HepG2 (cell line): Measurements from ENCODE around the gene ELMOD1. TPM values are rescaled to one million over a fixed set of nuclear protein-coding genes. Genes with fewer than 3 reads are reported as not detected.

Source experiments
- ATAC-seq: fragments of 200-7000 bp; cut with Tn5 transposase; 3 replicates; pipeline ENCODE4 v1.9.1; 2020; ENCODE audit warnings: mild to moderate bottlenecking, moderate library complexity
- BruUV-seq: library from RNA; stranded (reverse); fragments of 400-500 nt; replicated peaks from 2 replicates; lab custom pipeline; 2021; lab: Mats Ljungman, UMichigan
- CTCF ChIA-PET: fragments of 300-600 bp; formaldehyde crosslinking; extraction: SDS; loops from one replicate; lab custom pipeline; 2021; ENCODE audit warnings: low total read pairs, inconsistent platforms, low intra/inter-chr PET ratio; lab: Yijun Ruan, JAX
- POLR2A ChIA-PET: fragments of 350-600 bp; sonication (Branson Sonifier 250); formaldehyde crosslinking; loops from one replicate; lab custom pipeline; 2020; ENCODE audit warnings: antibody characterized with exemption, inconsistent platforms; lab: Yijun Ruan, JAX
- DNase-seq: peaks from one replicate; pipeline ENCODE4 v3.0.0-alpha.2; 2015; ENCODE audit warnings: low spot score
- FAIRE-seq: peaks from 3 replicates; lab custom pipeline; 2011; peaks lifted over from hg19 to GRCh38; lab: Jason Lieb, UNC
- H2AFZ ChIP-seq: one replicate; pipeline ENCODE4 v1.6.1; 2011; ENCODE audit warnings: low read length, inconsistent platforms
- H3K27ac ChIP-seq: fragments of 300-600 bp; 3 replicates; pipeline ENCODE4 v1.8.0; 2011; ENCODE audit warnings: mixed run types, mild to moderate bottlenecking, mixed read lengths, low read length, inconsistent platforms; ENCODE audit not compliant: insufficient read depth; ENCODE audit errors: extremely low read length
- H3K27me3 ChIP-seq, 2 experiments: fragments of 200-600 bp in 1 of 2; 2 replicates in 1 of 2; 3 replicates in 1 of 2; pipeline versions ENCODE4 v1.6.0 to v1.8.0; 2011; ENCODE audit warnings: low read length in 2 of 2, mild to moderate bottlenecking in 2 of 2, moderate library complexity in 2 of 2, inconsistent platforms in 1 of 2; ENCODE audit not compliant: insufficient read depth in 2 of 2, control insufficient read depth in 1 of 2
- H3K36me3 ChIP-seq, 2 experiments: fragments of 200-600 bp in 1 of 2; replicated peaks in 1 of 2; 2 replicates in 1 of 2; 3 replicates in 1 of 2; pipeline versions ENCODE4 v1.5.1 to v1.8.0; 2011; ENCODE audit warnings: low read length in 2 of 2, inconsistent platforms in 1 of 2; ENCODE audit not compliant: insufficient read depth in 2 of 2, control insufficient read depth in 1 of 2
- H3K4me1 ChIP-seq: 2 replicates; pipeline ENCODE4 v1.5.1; 2012; ENCODE audit warnings: low read length, inconsistent platforms; ENCODE audit not compliant: insufficient read depth
- H3K4me2 ChIP-seq: 2 replicates; pipeline ENCODE4 v1.6.0; 2011; ENCODE audit warnings: low read depth, low read length, inconsistent platforms
- H3K4me3 ChIP-seq, 3 experiments: fragments of 200-600 bp in 1 of 3; sonication (generic), shearing (Covaris generic) in 1 of 3; replicated peaks in 1 of 3; 2 replicates each; pipeline ENCODE4 v1.5.1; 2011 to 2016; ENCODE audit warnings: low read length in 3 of 3, inconsistent platforms in 2 of 3, low read depth in 2 of 3, mild to moderate bottlenecking in 2 of 3, control low read depth in 1 of 3, mixed read lengths in 1 of 3; ENCODE audit not compliant: insufficient read depth in 1 of 3
- H3K79me2 ChIP-seq: one replicate; pipeline ENCODE4 v1.6.1; 2011; ENCODE audit warnings: low read length, inconsistent platforms; ENCODE audit not compliant: insufficient read depth
- H3K9ac ChIP-seq: 2 replicates; pipeline ENCODE4 v1.6.0; 2011; ENCODE audit warnings: mild to moderate bottlenecking, low read depth, low read length, inconsistent platforms; ENCODE audit not compliant: insufficient read depth
- H3K9me3 ChIP-seq: 2 replicates; pipeline ENCODE4 v1.5.1; 2012; ENCODE audit warnings: mild to moderate bottlenecking, low read length
- H4K20me1 ChIP-seq: 2 replicates; pipeline ENCODE4 v1.6.0; 2011; ENCODE audit warnings: inconsistent platforms, mild to moderate bottlenecking, low read length, moderate library complexity; ENCODE audit not compliant: insufficient read depth
- ARID5B ChIP-seq: IDR thresholded peaks from 2 replicates; pipeline ENCODE4 v1.4.0; 2020; ENCODE audit warnings: mild to moderate bottlenecking, missing genetic modification reagents
- BHLHE40 ChIP-seq: IDR thresholded peaks from 2 replicates; pipeline ENCODE4 v1.6.1; 2011; ENCODE audit warnings: low read length, improper control_type of control experiment
- IRX3 ChIP-seq: sonication (generic); formaldehyde crosslinking; IDR thresholded peaks from 2 replicates; pipeline ENCODE4 v1.8.1; 2023; ENCODE audit warnings: mild to moderate bottlenecking, low read depth, missing genetic modification reagents, borderline replicate concordance
- RAD51 ChIP-seq: fragments of 450-650 bp; IDR thresholded peaks from 2 replicates; pipeline ENCODE4 v1.6.1; 2016; ENCODE audit warnings: borderline replicate concordance
- REST ChIP-seq, 2 experiments: IDR thresholded peaks; 2 replicates each; pipeline ENCODE4 v1.6.1; 2011 to 2012; ENCODE audit warnings: low read length in 2 of 2, borderline replicate concordance in 1 of 2, low read depth in 1 of 2, mild to moderate bottlenecking in 1 of 2, moderate library complexity in 1 of 2
- SMARCC2 ChIP-seq: fragments of 450-650 bp; IDR thresholded peaks from 2 replicates; pipeline ENCODE4 v1.6.1; 2017; ENCODE audit warnings: antibody characterized with exemption, mild to moderate bottlenecking
- WGBS: methylation state at CpG from one replicate; pipeline ENCODE4 v1.1.6; 2017; ENCODE audit warnings: low lambda C conversion rate; 5-methylcytosine and 5-hydroxymethylcytosine counted together
- in situ Hi-C: cut with HindIII; loops from 2 replicates; pipeline ENCODE4 v1.10.0; 2017; ENCODE audit warnings: low pct_unique_long_range_greater_than_20kb; ENCODE audit not compliant: extremely low pct_ligation_motif_present
- intact Hi-C: fragments of 100-400 bp; cut with micrococcal nuclease; formaldehyde crosslinking; loops from one replicate; pipeline ENCODE4 v1.10.0; 2022; ENCODE audit not compliant: unreplicated experiment
- polyA plus RNA-seq, 8 experiments: library from polyadenylated mRNA; depleted of rRNA in 3 of 8; stranded (reverse) in 7 of 8; unstranded in 1 of 8; fragments of >200 nt; fragmentation: Illumina TruSeq in 4 of 8; extraction: Trizol in 4 of 8; gene quantifications; 2 replicates each; pipeline versions ENCODE4 v1.2.1 to v1.2.3, GENCODE V29; 2011 to 2016; ENCODE audit warnings: low read depth in 4 of 8, missing spikeins in 1 of 8, mixed read lengths in 1 of 8; ENCODE audit not compliant: insufficient read depth in 1 of 8
- total RNA-seq, 5 experiments: library from RNA; depleted of rRNA; stranded (reverse); fragments of >200 nt; fragmentation: Illumina TruSeq; extraction: Trizol; gene quantifications; 2 replicates each; pipeline ENCODE4 v1.2.3, GENCODE V29; 2016; ENCODE audit warnings: low read depth in 1 of 5

ELMOD1 gene
- total and polyA plus RNA-seq, 2 of the 13 experiments (the other 11 are each of a cell fraction or from before 2014, with no cell fraction given) = not detected

GRCh38 chr11:107619926-107620325 lies 29.0 kb downstream of the ELMOD1 start:
- no peak for DNase-seq
- Histone ChIP-seq H3K9ac (no peak overlapping the region), H3K4me2 (no peak overlapping the region), H3K4me3 (no peak overlapping the region), H3K36me3 (no peaks in the 10 kb centered on the region), H4K20me1 (no peaks in the 10 kb centered on the region), H3K27me3 (peaks cover 0 to 11% of the 10 kb centered on the region in 2 experiments; a peak in 1 of 5 replicates), H3K27ac (no peak overlapping the region), H3K79me2 (no peaks in the 10 kb centered on the region), H3K4me1 (no peaks in the 10 kb centered on the region), H2AFZ (no peak overlapping the region), H3K9me3 (no peaks in the 10 kb centered on the region)
- TF ChIP-seq SMARCC2 (no peak), ARID5B (CRISPR knock-in tag) (no peak), REST (IDR thresholded peaks at IDR 0.05; ENCODE audit: borderline replicate concordance in 1 of 2, low read depth in 1 of 2, low read length in 2 of 2) (no peak), RAD51 (no peak), IRX3 (CRISPR knock-in tag) (no peak), BHLHE40 (no peak)
- ChIA-PET CTCF (no interaction called here), POLR2A (no interaction called here)
- intact Hi-C loops = no loop called here
- 0% methylated on average over 1 of the region's 1 CpG for WGBS
- FAIRE-seq = no peak
- BruUV-seq = no TSS peak
- ATAC-seq = no peak
- in situ Hi-C loops = no loop called here
